AG08396 (cell line): ENCODE measurements around the gene CEBPE.
A peak's percentile ranks its signal among the peaks of the same experiment; 100 is the strongest.

Source experiments
- DNase-seq: peaks from one replicate; pipeline ENCODE4 v3.0.0; 2012; ENCODE audit warnings: low spot score, mixed read lengths

CEBPE gene

DNA sequence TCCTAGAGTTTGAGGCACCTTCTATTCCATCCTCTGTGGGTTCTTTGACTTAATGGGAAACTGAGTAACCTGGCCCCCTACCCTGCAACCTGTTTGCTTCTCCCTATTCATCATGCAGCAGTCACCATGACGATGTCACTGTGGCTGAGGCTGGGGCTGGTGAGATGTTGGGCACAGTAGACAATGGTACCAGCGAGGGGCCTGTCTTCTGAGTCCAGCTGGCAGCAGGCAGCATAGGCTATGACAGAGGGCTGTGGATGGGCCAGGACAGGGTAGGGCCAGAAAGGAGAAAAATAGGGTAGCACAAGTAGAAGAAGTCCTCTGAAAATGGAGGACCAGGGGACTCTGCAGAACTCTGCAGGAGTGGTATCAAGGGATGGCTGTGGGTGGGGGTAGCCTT lies 16.3 kb downstream of the CEBPE start:
- no peak for DNase-seq

DNA sequence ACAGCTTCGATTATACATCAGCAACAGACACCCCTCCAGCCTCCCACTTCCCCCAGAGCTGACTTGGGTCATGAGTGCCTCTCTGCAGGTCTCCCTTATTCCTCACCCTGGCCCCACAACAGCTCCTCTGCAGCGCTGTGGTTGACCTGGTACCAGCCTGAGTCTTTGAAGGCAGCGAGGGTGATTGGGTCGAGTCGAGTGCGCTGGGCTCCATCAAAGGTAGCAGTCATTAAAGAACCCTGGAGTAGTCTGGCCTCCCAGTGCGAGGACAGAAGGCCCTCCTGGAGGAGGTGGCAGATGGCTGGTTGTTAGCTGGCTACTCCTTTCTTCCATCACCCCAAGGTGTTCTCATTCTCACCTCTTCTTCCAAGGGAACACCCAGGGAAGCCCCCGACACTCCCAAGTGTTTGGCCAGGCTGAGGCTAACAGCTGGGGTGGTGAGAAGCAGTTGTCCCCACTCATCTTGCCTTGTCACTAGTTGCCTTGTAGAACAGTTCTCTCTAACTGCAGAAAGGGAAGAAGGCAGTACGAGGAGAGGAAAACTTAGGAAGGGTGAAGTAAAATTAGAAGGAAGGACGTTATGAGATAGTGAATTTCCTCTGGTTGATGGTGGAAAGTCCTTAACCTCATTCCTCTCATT lies 16.9 kb downstream of the CEBPE start:
- DNase-seq, result no peak

DNA sequence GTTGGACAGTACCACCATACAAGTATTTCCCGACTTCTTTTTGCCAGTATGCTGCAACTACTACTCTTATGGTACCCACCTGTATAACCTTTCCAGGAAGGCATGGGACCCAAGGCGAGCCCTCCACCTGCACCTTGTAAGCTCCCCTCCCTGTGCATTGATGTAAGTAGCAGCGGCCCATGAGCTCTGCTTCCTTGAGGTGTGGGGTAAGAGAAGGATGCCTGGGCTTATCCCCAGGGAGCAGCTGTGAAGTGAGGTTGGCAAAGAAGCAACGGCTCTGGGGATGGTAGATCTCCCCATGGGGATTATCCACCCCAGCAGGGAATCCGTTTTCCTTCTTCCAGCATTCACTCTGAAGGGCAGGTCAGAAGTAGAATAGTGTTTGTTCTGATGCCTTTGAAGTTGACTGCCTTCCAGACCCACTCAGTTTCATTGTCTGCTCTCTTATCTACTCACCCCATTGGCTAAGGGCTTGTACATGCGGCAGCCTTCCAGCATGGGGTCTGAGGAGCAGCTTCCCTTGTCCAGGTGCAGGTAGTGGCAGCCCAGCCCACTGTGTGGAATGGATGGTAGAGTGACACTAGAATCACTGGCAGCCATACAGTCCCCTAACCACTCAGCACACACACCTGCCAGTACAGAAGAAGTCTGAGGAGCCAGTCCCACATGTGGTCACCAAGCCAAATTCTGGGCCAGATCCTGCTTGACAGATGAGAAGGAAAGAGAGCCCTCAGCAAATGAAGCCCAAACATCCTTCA lies 17.7 kb downstream of the CEBPE start:
- no peak for DNase-seq

DNA sequence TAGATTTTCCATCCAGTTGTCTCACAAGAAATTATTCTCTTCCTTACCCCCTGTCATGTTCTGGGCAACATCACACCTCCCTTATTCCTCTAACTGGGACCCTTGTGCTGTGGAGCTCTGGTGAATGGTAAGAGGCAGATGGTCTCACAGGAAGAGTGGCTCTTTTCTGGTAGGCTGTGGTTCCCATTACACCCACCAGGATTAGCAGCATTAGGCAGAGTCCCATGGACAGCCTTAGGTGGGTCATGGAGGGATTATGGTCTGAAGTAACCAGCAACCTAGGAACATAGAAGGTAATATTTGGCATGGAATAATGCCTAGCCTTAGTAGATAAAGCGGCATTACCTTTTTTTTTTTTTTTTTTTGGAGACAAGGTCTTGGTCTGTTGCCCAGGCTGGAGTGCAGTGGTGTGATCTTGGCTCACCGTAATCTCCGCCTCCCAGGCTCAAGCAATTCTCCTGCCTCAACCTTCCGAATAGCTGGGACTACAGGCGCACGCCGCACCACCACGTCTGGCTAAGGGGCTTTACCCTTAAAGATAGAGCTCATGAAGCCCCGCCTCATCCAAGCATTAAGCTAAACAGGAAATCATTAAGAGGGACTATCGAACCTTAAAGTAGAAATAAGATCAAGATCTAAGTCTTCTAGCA lies 19.7 kb downstream of the CEBPE start:
- no peak for DNase-seq

DNA sequence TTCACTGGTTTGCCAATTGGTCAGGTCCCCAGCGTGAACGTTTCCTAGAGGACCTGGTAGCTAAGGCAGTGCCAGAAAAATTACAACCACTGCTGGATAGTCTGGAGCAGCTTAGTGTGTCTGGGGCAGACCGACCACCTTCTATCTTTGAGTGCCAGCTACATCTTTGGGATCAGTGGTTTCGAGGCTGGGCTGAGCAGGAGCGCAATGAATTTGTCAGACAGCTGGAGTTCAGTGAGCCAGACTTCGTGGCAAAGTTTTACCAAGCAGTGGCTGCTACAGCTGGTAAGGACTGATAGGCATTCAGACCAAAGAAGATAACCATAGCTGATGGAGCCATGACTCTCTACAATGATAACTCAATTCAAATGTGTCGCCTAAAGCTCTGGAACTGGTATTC lies 21.3 kb downstream of the CEBPE start:
- DNase-seq, result no peak

DNA sequence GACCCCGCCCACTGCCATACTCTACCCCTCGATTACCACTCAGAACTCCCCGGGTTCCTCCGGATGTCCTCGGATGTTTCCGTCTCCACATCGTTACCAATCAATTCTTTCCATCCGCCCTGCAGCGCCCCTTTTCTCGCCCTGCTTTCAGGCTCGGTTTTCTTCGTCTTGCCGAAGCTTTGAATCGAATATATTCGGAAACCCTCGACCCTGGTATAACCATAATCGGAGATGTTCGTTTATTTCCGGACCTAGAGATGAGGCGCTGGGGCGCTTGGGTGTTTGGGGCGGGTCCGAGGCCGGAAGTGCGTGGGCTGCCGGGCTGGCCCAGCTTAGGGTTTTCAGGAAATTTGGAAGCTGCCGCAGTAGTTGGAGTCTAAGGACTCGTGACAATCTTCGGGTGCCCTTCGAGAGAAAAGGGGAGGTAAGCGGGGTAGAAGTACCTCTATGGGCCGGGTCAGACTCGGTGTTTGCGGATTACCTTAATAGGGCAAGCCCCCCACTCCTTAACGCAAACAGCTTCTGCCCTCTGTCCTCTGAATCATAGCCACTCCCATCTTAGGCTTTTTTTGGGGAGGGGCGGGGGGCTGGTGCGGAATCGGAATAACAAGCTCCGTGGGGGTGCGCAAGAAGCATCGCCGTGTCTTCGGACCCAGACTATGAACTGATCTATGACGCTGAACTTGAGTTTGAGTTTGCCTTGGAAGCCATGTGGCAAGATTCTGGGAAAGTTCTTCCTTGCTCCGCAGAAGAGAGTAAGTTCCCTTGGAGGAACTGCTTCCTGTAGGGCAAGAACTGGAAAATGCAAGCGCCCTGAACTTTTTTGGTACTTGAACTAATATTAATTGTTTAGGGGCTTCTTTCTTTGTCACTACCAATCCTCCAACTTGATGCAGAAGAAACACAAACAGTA lies 23.6 kb downstream of the CEBPE start, which contains the start of gene C14orf119:
Gene C14orf119 (plus strand): TSS at position 310 of the 913 bp plus-strand sequence. CDS start 2,154 bp downstream, outside the sequence.
- peak; percentile 98 for DNase-seq

DNA sequence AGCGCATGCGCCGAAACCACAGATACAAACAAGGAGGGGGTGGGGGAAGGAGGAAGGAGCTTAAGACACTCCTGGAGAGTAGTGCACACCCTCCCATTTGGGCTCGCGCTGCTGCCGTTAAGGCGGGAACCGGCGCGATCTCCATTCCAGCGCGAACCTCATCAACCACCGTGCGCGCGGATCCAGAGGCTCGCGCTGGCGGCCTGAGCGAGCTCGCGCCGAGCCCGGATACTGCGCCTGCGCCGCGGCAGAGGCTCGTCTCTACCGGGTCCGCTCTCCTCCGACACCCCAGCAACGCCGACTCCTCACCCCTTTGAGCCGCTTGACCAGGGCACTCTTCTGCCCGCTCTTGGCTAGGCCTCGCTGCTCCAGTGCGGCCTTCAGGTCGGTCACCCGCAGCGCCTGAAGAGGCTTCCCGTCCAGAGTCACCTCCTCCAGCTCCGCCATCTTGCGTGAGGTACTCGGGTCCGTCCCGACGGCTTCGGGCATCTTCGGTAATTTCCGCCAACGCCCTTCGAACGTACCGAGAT lies 24.3 kb downstream of the CEBPE start, which contains the start of gene ACIN1:
Gene ACIN1 (minus strand): TSS at position 471 of the 530 bp plus-strand sequence. CDS start 24 bp downstream, at position 447.
- DNase-seq, result peak; percentile 82

DNA sequence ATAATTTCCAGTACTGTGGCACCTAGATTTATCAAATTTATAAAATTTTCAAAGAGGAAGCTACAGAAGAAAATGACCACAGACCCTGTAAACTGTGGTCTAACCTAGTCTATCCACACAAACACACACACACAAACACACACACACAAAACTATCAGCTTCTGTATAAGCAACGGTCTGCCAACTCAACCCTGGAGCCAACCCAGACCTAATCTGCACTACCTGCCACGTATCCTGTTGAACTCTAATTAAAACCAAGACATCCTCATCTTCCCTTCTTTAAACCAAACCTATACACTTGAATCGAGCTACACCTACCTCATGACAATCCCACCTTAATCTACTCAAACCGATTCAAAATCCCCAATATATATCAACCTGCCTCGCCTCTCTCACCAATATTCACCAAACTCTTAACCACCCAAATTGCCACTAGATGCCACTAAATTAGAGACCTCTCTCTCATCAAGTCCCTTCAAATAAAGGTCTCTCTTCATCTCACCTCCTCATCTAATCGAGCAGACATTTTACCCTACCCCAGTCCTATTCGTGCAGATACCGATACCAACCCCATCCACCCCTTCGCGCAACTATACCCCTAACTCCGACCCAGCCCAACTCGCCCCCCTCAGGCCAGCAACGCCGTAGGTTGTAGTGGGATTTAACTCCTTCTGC lies 24.9 kb downstream of the CEBPE start:
- DNase-seq, result no peak

DNA sequence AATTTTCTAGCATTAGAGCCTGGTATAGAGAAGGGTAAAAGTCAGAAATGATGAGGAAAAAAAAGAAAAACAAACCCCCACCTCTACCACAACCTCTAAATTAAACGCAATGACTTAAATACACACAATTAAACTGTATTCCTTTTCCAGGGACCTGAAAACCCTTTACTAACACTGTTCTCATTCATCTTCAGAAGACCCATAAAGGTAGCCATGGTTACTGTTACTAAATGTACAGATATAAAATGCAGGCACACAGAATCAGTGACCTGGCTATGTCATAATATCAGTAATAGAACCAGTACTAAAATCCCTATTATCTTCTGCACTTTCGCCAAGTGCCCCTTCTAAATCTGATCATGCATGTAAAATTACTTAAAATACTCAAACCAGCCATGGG lies 25.5 kb downstream of the CEBPE start:
- no peak for DNase-seq

DNA sequence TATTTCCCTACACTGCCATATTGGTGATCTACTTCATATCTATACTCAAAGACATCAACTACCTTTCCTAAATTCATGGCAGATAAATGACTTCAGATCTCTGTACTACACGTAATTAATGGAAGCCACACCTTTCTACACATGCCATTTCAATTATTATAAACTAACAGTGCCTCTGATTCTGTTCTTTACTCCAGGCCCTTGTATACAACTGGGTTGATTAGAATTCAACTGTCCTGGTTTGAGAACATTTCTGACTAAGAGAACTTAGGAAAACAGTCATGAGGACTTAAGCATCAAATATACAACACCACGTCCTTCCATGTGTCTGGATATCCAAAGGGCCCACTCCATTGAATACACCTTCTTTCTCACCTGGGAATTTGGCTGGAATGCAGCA lies 26.0 kb downstream of the CEBPE start:
- no peak for DNase-seq

DNA sequence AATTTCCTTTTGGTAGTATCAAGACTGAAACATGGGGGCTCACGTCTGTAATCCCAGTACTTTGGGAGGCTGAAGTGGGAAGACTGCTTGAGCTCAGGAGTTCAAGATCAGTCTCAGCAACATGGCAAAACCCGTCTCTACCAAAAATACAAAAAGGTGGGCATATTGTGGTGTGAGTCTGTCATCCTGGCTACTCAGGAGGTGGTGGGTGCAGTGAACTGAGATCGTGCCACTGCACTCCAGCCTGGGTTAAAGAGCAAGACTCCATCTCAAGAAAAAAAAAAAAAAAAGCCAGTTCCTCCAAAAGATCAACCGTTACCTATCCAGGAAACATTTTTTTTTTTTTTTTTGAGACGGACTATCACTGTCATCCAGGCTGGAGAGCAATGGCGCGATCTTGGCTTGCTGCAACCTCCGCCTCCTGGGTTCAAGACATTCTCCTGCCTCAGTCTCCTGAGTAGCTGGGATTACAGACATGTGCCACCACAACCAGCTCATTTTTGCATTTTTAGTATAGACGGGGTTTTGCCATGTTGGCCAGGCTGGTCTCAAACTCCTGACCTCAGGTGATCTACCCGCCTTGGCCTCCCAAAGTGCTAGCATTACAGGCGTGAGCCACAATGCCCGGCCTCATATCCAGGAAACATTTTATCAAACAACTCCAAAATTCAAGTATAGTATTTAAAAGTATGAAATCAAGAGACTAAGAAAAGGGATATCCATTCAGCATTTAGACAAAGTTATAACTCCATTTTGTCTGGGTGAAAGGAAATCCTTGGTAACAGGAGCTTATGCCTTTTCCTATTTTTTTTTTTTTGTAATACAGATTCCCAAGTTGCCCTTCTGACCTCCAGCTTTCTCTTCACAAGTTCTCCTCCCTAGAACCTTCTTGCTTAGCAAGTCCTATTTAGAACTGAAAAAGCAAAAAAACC lies 27.5 kb downstream of the CEBPE start:
- no peak for DNase-seq

DNA sequence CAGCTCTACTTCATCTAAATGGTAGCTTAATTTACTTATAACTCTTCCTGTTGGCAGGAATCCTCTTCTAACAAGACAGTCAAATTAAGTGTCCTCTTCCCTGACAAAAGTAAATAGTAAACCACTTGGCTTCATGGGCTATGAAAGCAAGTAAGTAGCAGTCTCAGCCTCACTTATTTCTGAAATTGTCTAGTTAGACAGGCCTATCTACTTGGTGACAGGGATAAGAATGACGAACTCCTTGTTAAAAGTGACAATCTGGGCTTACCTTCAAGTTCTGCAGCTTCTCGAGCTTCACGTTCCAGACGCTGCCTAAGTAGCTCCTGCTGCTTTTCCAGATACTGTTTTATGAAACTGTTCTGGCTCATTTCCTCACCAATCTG lies 28.8 kb downstream of the CEBPE start:
- no peak for DNase-seq

DNA sequence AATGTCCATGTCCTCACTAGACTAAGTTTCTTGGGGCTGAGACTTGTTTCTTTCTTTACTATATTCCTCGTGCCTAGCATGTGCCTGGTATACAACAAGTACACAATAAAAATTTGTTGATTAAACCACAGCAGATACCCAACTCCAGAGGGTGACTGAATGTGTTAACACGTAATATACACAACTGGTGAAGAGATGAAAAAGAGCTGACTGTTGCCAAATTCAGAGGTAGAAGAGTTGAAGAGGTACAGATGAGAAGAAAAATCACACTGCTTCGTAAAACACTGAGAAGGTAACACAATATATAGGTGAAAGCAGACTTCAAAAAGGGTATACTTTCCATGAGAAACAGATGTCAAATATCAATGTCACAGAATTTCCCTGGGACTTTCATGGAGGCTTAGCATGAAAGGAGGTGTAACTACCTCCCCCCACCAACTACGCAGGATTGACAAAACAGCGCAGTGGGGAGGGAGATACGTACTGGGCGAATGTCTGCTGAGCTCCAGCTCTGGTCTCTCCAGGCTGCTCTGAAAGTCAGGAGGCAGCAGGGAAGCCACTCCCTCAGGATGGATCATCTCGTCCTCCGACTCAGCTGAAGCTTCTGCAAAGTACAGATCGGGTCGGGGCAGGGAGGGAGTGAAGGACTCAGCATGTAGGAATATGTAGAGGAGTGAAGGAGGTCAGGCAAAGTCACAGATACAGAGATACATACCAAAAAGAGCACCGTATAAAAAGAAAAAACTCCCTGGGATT lies 29.4 kb downstream of the CEBPE start:
- DNase-seq, result no peak

DNA sequence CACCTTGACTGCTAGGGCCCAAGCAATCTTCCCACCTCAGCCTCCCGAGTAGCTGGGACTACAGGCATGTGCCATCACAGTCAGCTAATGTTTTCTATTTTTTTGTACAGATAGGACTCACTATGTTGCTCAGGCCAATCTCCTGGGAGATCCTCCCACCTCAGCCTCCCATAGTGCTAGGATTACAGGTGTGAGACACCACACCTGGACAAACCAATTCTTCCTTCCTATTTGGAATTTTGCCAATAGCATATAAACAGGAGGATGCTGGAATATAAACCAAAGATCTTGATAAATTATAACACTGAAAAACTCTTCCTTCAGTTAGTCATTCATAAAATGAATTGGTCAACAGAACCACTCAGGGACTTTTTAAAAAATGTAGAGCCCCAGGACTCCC lies 32.5 kb downstream of the CEBPE start:
- no peak for DNase-seq

DNA sequence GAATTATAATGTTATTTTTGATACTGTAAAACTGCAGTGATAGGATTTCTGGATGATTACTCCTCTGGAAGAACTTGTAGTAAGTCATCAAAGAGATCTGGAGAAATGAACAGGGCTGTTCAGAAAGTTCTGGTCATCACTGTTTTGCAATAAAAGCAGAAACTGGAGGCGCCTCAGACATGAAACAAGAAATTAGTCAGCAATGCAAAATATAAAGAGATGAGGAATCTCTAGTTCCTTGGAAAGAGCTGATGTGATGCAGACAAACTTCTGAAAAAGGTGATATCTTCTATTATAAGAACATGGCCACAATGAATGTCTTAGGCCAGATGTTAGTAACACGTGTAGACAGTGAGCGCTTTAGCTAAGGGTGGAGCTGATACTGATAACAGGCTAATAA lies 33.6 kb downstream of the CEBPE start:
- DNase-seq, result no peak

DNA sequence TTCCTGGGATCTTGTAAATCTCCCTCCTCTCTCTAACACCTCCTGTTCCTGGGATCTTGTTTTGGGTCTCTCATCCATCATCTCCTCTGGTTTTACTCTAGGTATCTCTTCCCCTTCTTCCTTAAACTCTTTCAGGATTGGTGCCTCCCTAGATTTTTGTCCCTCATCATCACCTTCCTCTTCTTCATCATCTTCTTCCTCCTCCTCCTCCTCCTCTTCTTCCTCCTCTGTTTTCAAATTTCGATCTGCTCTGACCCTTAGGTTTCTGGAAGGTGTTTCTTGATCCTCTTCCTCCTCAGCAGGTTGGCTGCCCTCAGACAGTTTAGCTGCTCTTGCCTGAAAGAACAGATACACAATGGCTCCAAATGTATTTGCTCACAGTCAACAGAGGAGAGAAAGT lies 38.6 kb downstream of the CEBPE start:
- no peak for DNase-seq

DNA sequence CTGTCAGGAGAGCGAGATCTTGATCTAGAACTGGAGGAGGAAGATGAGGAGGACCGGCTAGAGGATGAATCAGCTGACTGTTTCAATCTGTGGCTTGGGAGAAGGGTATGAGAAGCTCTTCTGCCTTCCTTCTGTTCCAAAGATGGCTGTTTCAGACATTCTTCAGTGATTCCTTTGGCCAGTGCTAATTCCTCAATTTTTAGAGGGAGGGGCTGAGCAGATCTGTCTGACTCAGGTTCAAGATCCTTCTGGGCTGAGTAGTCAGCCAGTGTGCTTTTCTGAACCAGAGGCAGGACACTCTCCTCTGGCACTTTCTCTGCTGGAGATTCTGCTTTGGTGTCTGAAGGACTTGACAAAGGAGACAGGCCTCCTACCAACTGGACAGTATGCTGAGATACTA lies 39.3 kb downstream of the CEBPE start:
- DNase-seq, result no peak

DNA sequence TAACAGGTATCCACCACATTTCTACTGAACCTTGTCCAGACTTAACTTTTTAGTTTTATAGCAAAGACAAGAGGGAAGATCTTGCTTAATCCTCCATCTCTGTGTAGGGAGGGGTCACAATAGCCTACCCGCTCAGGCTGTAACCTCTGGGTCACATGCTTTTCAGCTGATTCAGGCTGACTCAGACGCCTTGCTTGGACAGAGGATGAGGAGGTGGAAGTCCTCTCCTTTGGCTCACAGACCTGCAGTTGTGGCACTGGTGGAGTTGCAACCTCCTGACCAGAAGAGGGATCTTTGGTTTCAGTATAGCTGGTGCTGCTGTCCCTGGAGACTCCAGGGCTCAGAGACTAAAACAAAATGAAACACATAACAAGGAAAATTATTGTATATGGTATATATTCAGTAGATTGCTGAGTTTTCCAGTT lies 40.4 kb downstream of the CEBPE start:
- DNase-seq, result peak; percentile 83

DNA sequence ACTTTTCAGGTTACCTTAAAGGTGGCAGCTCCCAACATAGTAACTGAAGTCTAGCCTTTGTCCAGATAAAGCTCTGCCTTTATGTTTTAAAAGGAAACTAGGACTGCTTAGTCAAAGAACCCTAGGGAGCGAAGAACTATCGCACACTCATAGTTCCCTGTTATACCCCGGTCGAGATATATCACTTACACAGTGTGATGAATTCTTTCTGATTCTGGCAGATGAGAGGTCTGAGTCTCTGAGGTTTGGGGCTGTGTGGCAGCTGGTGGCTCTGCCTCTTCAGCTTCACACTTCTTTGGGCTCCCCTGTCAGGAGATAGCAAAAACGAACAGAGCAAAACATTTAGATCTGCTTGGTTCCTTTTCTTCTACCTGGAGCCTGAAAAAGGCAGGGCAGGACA lies 41.1 kb downstream of the CEBPE start:
- no peak for DNase-seq
